HL-60 (cell line): ENCODE results near the gene LUZP1.

Experiments used
- POLR2AphosphoS5 ChIP-seq: IDR thresholded peaks from 2 replicates; pipeline ENCODE4 v1.6.1; 2012; ENCODE audit warnings: low read depth
- TF ChIP-seq, protein P1 (sequence below): IDR thresholded peaks from one replicate; pipeline ENCODE4 v1.5.1; 2011; ENCODE audit warnings: low read length, control low read depth, inconsistent platforms; ENCODE audit not compliant: insufficient read depth

DNA sequence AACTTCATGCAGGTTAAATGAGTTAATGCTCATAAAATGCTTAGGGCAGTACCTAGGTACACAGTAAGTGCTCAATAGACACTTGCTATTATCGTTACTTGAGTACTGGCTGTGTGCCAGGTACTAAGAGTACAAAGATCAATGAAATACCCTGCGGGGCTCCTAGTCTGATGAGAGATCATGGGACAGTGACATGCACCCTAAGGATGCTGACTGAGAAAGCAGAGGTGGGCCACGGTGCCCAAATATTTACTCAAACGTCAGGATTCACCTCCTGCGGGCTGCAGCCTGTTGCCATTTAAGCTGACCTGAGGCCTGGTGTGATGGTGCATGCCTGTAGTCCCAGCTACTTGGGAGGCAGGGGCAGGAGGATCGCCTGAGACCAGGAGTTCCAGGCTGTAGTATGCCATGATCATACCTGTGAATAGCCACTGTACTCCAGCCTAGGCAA is 19.8 kb upstream of the LUZP1 start:
- TF ChIP-seq, protein P1, sequence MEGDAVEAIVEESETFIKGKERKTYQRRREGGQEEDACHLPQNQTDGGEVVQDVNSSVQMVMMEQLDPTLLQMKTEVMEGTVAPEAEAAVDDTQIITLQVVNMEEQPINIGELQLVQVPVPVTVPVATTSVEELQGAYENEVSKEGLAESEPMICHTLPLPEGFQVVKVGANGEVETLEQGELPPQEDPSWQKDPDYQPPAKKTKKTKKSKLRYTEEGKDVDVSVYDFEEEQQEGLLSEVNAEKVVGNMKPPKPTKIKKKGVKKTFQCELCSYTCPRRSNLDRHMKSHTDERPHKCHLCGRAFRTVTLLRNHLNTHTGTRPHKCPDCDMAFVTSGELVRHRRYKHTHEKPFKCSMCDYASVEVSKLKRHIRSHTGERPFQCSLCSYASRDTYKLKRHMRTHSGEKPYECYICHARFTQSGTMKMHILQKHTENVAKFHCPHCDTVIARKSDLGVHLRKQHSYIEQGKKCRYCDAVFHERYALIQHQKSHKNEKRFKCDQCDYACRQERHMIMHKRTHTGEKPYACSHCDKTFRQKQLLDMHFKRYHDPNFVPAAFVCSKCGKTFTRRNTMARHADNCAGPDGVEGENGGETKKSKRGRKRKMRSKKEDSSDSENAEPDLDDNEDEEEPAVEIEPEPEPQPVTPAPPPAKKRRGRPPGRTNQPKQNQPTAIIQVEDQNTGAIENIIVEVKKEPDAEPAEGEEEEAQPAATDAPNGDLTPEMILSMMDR = no peak
- no peak for TF ChIP-seq POLR2AphosphoS5
